Measurements from ENCODE around the gene TRIM46. TPM values are rescaled to one million over a fixed set of nuclear protein-coding genes. Genes with fewer than 3 reads are reported as not detected.
A peak's percentile ranks its signal among the peaks of the same experiment; 100 is the strongest.

Gene TRIM46
- total and polyA plus RNA-seq, 2 experiments from 2014 or later = 8.1 to 15.4 TPM

GRCh38 chr1:155125946-155126555, 47.6 kb upstream of the TRIM46 start:
- DNase-seq (ENCODE audit: low spot score) (peak; percentile 62), ATAC-seq (peak; percentile 19)
- Mint-ChIP-seq H3K4me3 (peak overlapping the region; percentile 80), H3K36me3 (ENCODE audit: low read depth) (peaks cover 2% of the 10 kb centered on the region; the same call in 1 of the 3 replicates), H3K4me1 (peaks cover 58% of the 10 kb centered on the region), H3K27me3 (ENCODE audit: insufficient read depth, low read depth, poor library complexity) (peaks cover 74% of the 10 kb centered on the region), H3K27ac (no peak overlapping the region), H3K9me3 (no peaks in the 10 kb centered on the region)
- no peaks in the 10 kb centered on the region for H4K20me1 ChIP-seq (replicated peaks; ENCODE audit: insufficient read depth)
- peaks cover 13% of the 10 kb centered on the region for H3F3A ChIP-seq (replicated peaks; ENCODE audit: low read depth)
- H3K4me1 ChIP-seq (ENCODE audit: insufficient read depth) = peaks cover 53% of the 10 kb centered on the region
- H3K79me2 ChIP-seq (replicated peaks; ENCODE audit: insufficient read depth) = no peaks in the 10 kb centered on the region
- H3K9me2 ChIP-seq (ENCODE audit: insufficient read depth) = no peaks in the 10 kb centered on the region
- no peak overlapping the region for H3K27ac ChIP-seq (ENCODE audit: low read depth)
- peak; percentile 68 for TF ChIP-seq EZH2 (IDR thresholded peaks at IDR 0.05; ENCODE audit: low read depth, unreplicated experiment)
- TF ChIP-seq REST (IDR thresholded peaks at IDR 0.05; ENCODE audit: unreplicated experiment) = no peak
- no peak for TF ChIP-seq CREB1 (CRISPR knock-in tag; IDR thresholded peaks at IDR 0.05; ENCODE audit: low read depth)
- TF ChIP-seq ETS1 (IDR thresholded peaks at IDR 0.05) = no peak
- TF ChIP-seq JUNB (IDR thresholded peaks at IDR 0.05; ENCODE audit: unreplicated experiment) = no peak
- TF ChIP-seq ZNF114 (CRISPR knock-in tag; IDR thresholded peaks at IDR 0.05) = no peak
- peak overlapping the region; percentile 94 for H2AFZ ChIP-seq
- peak overlapping the region; percentile 95 for H3K4me2 ChIP-seq
- peak overlapping the region; percentile 72 for H3K4me3 ChIP-seq
- no peaks in the 10 kb centered on the region for H3K36me3 ChIP-seq (ENCODE audit: insufficient read depth)
- peaks cover 82% of the 10 kb centered on the region for H3K27me3 ChIP-seq (ENCODE audit: insufficient read depth)

GRCh38 chr1:155126556-155127104, 47.0 kb upstream of the TRIM46 start:
- Mint-ChIP-seq H3K27ac (no peak overlapping the region), H3K36me3 (ENCODE audit: low read depth) (peaks cover 4% of the 10 kb centered on the region; the same call in 2 of the 3 replicates), H3K9me3 (no peaks in the 10 kb centered on the region), H3K27me3 (ENCODE audit: insufficient read depth, low read depth, poor library complexity) (peaks cover 73% of the 10 kb centered on the region), H3K4me3 (peak overlapping the region; percentile 80), H3K4me1 (peaks cover 61% of the 10 kb centered on the region)
- no peaks in the 10 kb centered on the region for H3K79me2 ChIP-seq (replicated peaks; ENCODE audit: insufficient read depth)
- H3K4me3 ChIP-seq = peak overlapping the region; percentile 72
- peak overlapping the region; percentile 95 for H3K4me2 ChIP-seq
- no peaks in the 10 kb centered on the region for H4K20me1 ChIP-seq (replicated peaks; ENCODE audit: insufficient read depth)
- DNase-seq (ENCODE audit: low spot score) (peak; percentile 83), ATAC-seq (peak; percentile 41)
- no peaks in the 10 kb centered on the region for H3K36me3 ChIP-seq (ENCODE audit: insufficient read depth)
- peak overlapping the region; percentile 94 for H2AFZ ChIP-seq
- peaks cover 13% of the 10 kb centered on the region for H3F3A ChIP-seq (replicated peaks; ENCODE audit: low read depth)
- peaks cover 53% of the 10 kb centered on the region for H3K4me1 ChIP-seq (ENCODE audit: insufficient read depth)
- no peak overlapping the region for H3K27ac ChIP-seq (ENCODE audit: low read depth)
- H3K9me2 ChIP-seq (ENCODE audit: insufficient read depth) = no peaks in the 10 kb centered on the region
- peaks cover 88% of the 10 kb centered on the region for H3K27me3 ChIP-seq (ENCODE audit: insufficient read depth)
- no peak for TF ChIP-seq REST (IDR thresholded peaks at IDR 0.05; ENCODE audit: unreplicated experiment)
- no peak for TF ChIP-seq POLR2AphosphoS5 (IDR thresholded peaks at IDR 0.05; ENCODE audit: low read depth)
- TF ChIP-seq CTCF (conservative IDR thresholded peaks at IDR 0.05; ENCODE audit: low read depth in 2 of 2) = no peak

Measured in GM23338 (cell line).